HuH-7.5 (cell line): Measurements from ENCODE around the gene PLEKHM1.
"Not testable (repeated sequence)": the region's sequence is repeated elsewhere in the genome, so short reads cannot be mapped to it uniquely, and the experiment has no call there.

Experiments used
- DNase-seq: peaks from one replicate; pipeline ENCODE4 v3.0.0; 2011; ENCODE audit warnings: low spot score

PLEKHM1 gene

DNA sequence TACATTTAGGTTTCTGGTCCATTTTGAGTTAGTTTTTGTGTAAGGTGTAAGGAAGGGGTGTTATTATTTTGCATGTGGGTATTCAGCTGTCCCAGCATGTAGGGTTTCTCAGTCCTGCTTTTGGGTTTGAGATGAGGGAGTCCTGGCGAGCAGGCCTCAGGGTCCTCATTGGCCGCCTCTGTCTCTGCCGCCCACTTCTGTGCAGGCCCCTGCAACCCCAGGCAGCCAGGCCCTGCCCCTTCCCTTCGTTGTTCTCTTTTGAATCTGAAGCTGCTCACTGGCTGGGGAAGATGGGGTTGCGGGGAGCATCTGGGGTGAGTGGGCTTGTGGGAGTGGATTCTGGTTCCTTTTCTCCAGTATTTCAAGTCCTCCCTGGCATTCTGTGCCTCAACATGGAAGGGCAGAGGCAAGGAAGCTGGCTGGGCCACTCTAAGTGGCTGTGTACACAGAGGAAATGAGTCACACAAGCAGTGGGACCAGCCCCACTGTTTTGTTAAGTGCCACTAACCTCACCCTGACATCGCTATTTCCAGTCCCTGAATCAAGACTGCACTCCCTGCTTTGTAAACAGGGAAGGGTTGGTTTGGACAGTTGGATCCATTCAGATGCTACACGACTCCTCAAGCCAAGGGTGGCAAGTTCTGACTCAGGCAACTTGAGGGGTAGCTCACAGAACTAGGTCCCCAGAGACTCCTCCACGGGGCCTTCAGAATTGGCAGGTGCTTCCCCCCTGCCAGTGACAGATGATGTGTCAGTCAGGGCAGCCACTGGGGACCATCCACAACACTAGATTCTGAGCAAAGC, 28.8 kb downstream of the PLEKHM1 start:
- not testable (repeated sequence) for DNase-seq

DNA sequence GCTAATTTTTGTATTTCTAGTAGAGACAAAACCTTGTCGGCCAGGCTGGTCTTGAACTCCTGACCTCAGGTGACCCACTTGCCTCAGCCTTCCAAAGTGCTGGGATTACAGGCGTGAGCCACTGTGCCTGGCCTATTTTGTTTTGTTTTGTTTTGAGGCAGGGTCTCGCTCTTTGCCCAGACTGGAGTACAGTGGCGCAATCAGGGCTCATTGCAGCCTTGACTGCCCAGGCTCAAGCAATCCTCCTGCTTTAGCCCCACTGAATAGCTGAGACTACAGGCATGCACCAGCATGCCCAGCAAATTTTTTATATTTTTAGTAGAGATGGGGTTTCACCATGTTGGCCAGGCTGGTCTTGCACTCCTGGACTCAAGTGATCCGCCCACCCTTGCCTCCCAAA, 30.1 kb downstream of the PLEKHM1 start:
- DNase-seq, result not testable (repeated sequence)

DNA sequence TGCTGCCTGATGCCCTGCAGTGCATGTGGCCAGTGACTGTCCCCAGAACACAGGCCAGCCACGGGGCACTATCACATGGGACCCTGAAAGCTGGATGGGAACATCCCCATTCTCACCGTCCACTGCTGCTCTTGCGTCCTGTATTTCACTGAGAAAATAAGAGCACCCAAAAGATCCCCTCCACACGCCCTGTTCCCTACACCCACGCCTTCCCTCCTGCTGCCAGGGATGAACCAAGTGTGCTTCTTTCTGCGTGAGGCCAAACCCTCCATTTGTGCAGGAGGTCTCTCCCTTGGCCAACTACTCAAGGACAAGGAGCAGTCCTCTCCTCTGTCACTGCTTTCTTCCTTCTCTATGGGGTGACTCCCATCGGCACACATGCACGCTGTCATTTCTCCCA, 36.2 kb downstream of the PLEKHM1 start:
- DNase-seq, result not testable (repeated sequence)

DNA sequence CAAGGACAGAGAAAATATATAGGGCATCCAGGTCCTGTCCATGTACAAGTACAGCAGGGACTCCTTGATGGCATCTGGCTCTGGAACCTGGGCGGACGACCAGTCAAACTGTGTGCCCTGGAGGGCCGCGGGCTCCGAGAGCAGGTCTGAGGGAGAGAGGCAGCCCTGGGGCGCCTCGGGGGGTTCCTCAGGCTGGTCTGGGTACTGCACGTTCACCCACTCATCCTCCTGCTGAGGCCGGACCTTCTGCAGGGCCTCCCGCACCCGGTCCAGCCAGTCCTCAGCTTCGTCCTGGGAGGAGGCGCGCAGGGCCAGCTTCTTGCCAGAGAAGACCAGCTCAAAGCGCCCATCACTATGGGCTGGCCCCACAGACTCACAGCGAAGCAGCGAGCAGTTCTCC, 36.8 kb downstream of the PLEKHM1 start:
- DNase-seq, result not testable (repeated sequence)

DNA sequence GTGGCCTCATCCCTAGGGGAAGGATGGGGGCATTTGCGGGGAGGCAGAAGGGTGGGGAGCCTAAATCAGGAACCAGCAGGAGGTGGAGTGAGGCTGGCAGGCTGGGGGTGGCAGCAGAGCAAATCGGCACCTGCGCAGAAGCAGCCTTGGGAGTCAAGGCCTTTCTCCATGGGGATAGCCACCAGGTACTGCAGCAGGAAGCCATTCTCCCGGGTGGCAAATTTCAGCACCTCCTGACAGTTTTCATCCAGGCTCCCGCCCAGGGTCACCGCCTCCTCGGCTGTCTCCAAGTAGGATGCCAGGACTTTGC, 37.3 kb downstream of the PLEKHM1 start:
- not testable (repeated sequence) for DNase-seq

DNA sequence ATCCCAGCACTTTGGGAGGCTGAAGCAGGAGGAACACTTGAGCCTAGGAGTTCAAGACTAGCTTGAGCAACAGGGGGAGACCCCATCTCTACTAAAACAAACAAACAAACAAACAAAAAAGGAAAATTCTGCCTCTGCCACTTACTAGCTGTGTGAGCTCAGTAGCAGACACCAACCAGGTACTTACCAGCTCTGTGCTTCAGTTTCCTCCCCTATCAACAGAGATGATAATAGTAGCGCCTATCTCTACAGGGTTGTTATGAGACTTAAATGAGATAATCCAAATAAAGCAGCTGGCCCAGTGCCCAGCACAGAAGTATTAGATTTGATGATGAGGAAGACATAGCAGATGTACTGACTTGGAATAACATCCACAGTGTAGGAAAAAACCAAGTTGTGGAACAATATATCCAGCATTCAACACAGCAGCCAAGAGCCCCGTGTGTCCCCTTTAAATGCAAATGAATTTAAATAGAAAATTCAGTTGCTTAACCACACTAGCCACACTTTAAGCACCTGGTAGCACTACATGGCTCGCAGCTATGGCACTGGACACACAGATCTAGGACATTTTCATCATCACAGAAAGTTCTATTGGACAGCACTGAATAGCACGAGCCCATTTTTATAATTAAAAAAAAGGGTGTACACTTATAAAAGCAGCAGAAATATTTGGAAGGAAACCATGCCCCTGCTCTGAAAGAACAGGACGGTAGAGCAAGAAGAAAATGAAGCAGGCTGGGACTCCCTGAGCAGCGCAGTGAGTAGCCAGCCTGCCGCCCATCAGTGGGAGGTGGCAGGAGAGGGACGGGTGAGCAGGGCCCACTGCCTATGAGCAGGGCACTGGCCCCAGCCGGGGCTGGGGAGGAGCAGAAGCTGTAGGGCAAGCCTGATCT, 37.9 kb downstream of the PLEKHM1 start:
- not testable (repeated sequence) for DNase-seq

DNA sequence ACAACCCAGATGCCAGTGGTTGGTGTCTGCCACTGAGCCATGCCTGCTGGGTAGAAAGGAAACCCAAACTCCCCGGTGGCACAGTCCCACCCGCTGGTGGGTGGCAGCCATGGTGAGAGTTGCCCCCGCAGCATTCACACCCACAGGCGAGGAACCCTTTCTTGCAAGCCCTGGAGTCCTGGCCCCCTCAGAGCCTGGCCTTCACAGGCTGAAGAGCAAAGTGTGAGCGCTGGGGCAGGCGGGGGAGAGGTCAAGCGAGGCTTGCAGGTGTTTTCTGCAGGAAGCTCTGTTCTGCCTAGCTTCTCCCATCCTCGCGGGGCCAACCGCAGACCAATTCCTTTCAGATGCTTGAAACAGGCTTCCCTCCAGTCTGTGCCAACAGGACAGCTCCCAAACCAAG, 38.9 kb downstream of the PLEKHM1 start:
- not testable (repeated sequence) for DNase-seq

DNA sequence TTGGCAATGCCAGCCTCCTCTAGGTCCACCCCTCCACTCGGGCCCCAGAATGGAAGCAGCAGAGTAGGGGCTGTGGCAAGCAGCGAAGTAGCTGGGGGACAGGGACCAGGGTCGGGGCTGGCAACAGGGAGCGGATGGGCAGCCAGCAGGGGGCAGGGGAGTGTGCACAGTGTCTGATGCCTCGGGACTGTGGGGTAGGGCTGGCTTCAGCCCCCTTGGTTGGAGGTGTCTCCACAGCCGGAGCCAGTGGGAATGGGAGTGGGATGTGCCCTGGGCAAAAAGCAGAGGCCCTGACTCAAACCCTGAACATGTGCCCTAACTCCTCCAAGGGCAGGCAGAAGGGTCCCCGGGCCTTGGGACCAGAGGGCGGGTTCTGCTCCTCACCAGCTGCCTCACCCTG, 39.4 kb downstream of the PLEKHM1 start:
- no peak for DNase-seq

DNA sequence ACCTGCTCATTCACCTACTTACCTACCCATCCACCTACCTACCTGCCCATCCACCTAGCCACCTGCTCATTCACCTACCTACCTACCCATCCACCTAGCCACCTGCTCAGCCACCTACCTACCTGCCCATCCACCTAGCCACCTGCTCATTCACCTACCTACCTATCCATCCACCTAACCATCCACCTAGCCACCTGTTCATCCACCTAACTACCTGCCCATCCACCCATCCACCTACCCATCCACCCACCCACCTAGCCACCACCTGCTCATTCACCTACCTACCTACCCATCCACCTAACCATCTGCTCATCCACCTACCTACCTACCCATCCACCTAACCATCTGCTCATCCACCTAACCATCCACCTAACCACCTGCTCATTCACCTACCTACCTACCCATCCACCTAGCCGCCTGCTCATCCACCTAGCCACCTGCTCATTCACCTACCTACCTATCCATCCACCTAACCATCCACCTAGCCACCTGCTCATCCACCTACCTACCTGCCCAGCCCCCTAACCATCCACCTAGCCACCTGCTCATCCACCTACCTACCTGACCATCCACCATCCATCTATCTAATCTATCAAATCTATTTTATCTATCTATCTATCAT, 40.7 kb downstream of the PLEKHM1 start:
- not testable (repeated sequence) for DNase-seq

DNA sequence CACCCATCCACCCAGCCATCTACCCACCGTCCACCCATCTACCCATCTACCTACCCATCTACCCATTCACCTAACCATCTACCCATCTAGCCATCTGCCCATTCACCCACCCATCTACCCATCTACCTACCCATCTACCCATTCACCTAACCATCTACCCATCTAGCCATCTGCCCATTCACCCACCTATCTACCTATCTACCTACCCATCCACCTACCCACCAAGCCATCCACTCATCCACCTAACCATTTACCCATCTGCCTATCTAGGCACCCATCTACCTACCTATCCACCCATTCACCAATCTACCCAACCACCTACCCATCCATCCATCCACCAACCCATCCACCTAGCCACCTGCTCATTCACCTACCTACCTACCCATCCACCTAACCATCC, 41.3 kb downstream of the PLEKHM1 start:
- DNase-seq, result not testable (repeated sequence)

DNA sequence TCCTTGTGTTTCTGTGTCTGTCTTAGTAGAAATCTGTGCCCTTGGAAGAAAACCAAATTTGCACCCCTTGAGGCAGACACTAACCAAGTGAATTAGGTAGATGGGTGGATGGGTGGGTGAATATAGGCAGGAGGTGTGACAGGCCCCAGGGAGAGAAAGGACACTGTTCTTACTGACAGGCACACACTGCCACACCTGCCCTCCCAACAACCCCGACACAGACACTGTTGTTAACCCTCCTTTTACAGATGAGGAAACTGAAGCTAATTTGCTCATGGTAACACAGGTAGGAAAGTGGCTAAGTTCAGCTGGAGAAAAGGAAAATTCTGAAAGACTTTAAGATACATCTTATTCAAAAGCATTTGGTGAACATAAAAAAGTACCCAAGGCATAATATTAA, 42.0 kb downstream of the PLEKHM1 start:
- DNase-seq, result not testable (repeated sequence)

DNA sequence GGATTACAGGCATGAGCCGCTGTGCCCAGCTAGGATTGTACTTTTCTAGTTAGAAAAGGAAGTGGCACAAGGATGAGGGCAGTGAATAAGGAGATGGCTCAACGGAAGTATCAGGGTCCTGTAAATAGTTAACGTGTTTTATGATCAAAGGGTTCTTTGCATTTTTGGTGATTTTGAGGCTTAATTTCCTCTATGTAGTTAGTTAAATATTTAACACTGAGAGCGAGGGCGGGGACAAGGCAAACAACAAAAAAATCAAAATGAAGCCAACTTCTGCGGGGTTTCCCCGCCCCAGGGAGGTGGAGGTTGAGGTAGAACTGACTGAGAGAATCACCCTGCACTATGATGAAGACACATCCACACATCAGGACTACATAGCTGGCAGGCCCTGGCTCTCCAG, 42.5 kb downstream of the PLEKHM1 start:
- not testable (repeated sequence) for DNase-seq

DNA sequence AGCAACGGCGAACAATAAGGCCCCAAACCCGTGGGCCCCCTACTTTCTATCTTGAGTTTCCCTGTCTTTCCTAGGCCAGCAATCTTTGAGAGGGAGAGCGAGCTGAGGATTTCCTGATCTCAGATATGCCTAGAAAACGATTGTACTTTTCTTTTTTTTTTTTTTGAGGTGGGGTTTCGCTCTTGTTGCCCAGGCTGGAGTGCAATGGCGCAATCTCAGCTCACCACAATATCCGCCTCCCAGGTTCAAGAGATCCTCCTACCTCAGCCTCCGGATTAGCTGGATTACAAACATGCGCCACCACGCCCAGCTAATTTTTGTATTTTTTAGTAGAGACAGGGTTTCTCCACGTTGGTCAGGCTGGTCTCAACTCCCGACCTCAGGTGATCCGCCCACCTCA, 42.9 kb downstream of the PLEKHM1 start:
- not testable (repeated sequence) for DNase-seq

DNA sequence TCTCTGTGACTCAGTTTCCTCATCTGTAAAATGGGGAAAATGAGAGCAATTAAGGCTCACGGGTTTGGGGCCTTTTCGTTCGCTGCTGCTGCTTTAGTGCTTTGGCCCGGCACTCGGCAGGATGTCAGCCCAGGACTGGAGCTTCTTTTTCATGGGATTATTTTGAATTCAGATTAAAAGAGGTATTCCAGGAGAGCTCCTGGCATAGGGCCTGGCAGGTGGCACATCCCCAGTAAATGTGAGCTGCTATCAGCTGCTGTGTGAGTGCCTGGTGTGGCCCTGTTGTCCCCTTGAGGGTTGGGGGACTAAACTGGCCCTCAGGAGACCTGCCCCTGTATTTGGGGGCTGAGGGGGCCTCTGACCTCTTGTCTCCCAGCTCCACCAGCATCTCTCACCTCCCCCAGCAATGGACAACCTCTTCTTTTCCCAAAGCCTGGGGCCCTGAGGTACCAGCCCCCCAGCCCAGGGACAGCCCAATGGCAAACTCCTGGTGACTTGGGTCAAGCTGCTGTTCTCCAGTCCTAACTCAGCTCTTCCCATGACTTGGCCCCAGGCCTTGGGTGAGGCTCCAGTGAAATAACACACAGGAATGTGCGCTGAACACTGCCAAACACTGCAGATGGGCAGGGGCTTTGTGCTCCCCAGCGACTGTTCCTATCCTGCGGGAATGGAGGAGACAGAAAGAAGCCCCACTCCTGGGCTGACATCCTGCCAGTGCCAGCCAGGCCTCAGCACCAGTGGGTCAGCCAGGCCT, 43.5 kb downstream of the PLEKHM1 start:
- DNase-seq, result not testable (repeated sequence)

DNA sequence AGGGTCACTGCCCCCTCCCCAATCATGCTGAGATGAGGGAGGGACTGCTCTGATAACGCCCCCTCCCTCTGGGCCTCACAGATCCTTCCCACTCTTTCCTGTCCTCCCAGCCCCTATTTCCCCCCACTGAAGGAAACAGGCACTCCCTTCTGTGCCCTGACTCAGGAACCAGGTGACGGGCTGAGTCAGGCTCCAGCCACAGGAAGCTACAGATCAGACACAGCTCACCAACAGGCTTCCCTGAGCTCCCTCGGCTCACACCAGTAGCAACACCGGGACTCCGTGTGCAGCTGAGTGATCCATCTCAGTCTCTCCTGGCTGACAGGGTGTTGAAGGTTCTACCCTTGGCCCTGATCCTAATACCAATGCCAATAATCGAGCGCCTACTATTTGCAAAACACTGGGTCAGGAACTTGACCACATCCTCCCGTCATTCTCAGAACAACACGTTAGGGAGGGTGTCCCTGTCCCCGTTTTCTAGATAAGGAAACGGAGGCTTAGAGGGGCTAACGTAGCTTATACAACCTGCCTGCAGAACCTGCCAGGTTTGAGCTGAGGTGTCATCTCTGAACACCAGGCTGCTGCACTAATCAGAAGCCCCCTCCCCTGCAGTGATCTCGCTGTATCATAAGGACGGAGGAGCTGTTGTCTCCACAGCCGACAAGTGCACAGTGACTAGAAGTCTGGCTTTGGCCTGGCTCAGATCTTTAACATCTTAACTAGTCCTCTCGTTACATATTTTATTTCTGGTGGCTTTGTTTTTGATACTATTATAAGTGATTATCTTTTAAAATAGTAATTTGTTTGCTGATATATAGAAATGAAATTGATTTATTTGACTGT, 44.4 kb downstream of the PLEKHM1 start:
- DNase-seq, result not testable (repeated sequence)

DNA sequence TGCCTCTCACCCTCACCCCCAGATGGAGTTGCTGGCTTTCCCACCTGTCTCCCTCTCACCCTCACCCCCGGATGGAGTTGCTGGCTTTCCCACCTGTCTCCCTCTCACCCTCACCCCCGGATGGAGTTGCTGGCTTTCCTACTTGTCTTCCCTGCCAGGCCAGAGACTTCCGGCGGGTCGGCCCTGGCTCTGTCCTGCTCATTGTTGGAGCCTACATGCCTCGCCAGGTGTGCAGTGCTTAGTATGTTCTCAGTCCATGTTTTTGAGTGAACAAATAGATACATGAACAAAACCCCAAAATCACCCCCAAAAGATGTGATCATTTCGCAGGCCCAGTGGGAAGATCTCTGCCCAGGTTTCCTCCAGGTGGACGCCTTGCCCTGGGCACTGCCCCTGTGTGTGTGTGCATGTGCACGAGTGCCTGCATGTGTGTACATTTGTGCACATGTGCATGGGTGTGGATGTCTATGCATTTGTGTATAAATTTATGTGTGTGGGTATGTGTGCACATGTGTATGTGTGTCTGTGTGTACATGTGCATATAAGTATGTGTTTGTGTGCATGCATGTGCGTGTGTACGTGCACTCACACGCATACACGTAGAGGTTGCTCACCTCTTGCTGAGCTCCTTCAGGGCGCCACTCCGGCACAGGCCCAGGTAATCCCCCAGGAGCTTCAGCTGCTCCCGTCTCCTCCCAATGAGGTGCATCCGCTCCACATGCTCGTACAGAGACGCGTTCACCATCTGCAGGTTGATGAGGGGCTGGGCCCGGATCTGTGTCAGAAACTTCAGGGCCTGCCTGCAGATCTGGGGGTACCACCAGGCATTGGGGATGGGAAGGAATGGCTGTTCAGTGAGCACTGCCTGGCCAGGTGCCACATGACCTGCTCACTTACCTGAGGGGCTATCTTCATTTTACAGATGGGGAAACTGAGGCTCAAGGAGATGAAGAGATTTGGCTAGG, 45.4 kb downstream of the PLEKHM1 start:
- DNase-seq, result not testable (repeated sequence)

DNA sequence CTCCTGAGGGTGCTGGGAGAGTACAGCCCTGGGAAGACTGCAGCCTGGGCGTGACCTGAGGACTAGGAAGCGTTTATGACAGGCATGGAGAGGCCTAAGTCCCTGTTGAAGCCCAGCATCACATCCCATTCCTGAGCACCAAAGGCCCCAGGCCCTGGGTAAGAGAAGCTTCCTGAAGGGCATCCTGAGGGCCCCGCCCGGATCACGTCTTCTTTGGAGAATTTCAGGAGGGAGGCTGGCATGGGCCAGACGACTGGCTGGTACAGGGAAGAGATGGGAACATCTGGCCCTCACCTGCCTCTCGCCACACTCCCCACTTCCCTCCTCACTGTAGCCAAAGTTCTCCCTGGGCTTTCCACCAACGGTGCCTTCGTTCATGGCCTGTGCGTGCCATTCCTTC, 46.2 kb downstream of the PLEKHM1 start:
- not testable (repeated sequence) for DNase-seq

DNA sequence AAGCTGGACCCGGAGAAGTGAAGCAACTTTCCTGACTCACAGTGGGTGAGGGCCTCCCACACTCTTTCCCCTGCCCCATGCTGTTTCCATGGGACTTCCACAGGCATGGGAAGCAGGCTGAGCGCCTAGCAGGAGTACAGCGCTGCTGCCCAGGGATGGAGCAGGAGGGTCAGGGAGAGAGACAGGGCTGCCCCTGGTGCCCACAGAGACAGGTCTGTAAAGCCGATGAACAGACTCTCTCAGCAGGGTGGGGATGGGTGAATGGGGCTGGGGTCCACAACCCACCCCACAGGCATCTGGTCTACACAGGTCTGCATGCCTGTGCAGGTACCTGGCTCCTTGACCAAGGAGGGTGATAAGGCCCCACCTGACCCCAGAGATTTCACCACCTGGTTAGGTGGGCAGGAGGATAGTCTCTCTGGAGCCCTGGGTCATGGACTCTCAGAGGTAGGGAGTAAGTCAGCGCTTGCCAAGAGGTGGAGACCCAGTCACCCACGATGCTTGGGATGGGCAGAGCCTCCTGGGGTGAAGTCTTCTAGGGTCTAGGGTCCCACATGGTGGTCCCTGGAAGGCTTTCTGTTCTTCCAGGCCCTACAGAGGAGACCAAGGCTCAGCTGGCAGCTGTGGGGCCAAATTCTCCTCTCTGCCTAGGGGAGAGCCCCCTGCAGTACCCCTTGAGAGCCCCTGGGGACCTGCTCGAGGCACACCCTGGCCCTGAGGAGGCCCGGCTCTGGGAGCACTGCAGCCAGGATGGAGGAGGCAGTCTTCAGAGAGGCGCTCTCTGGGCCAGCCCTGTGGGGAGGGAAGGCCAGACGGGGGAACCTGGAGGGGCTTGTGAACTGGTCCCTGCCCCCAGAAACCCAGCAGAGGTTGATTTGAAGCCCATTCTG, 46.9 kb downstream of the PLEKHM1 start:
- DNase-seq, result not testable (repeated sequence)
